Ascending aorta (tissue), 2 donors: Measurements from ENCODE around the gene VPS37B. TPM values are rescaled to one million over a fixed set of nuclear protein-coding genes. Genes with fewer than 3 reads are reported as not detected.

Source experiments
- DNase-seq, 2 donors: peaks; one replicate each; pipeline ENCODE4 v3.0.0-alpha.2; 2019; ENCODE audit warnings: low spot score in 2 of 2
- H3K27ac ChIP-seq, 2 donors: fragments of 200-600 bp; sonication (generic); one replicate each; pipeline ENCODE4 v1.5.1; 2016 to 2017; ENCODE audit warnings: mild to moderate bottlenecking in 1 of 2
- H3K27me3 ChIP-seq: fragments of 200-600 bp; sonication (generic); one replicate; pipeline ENCODE4 v1.5.1; 2017
- H3K36me3 ChIP-seq, 2 donors: fragments of 200-600 bp; sonication (generic); one replicate each; pipeline ENCODE4 v1.5.1; 2016
- H3K4me1 ChIP-seq, 2 donors: fragments of 200-600 bp; sonication (generic); one replicate each; pipeline ENCODE4 v1.5.1; 2016 to 2017; ENCODE audit warnings: mild to moderate bottlenecking in 1 of 2
- H3K4me3 ChIP-seq, 2 donors: fragments of 200-600 bp; sonication (generic); one replicate each; pipeline ENCODE4 v1.5.1; 2016 to 2017; ENCODE audit warnings: mild to moderate bottlenecking in 1 of 2
- H3K9me3 ChIP-seq, 2 donors: fragments of 200-600 bp; sonication (generic); one replicate each; pipeline ENCODE4 v1.5.1; 2016
- intact Hi-C: fragments of 100-400 bp; cut with DNase I; formaldehyde crosslinking; loops from one replicate; pipeline ENCODE4 v1.15.1; 2023
- total RNA-seq: library from RNA; depleted of rRNA; stranded (reverse); fragments of >200 nt; gene quantifications from one replicate; pipeline ENCODE4 v1.1.0, GENCODE V29; 2016
- TF ChIP-seq, protein P1 (sequence below), 3 experiments: fragments of 200-600 bp in 2 of 3; fragments of 450-650 bp in 1 of 3; sonication (generic) in 2 of 3; IDR thresholded peaks; one replicate each; pipeline ENCODE4 v1.5.1; 2016 to 2019; ENCODE audit warnings: antibody characterized with exemption in 3 of 3, mild to moderate bottlenecking in 1 of 3, moderate library complexity in 1 of 3

VPS37B gene
- total RNA-seq, 1 donor from 2014 or later = 31.8 TPM

DNA sequence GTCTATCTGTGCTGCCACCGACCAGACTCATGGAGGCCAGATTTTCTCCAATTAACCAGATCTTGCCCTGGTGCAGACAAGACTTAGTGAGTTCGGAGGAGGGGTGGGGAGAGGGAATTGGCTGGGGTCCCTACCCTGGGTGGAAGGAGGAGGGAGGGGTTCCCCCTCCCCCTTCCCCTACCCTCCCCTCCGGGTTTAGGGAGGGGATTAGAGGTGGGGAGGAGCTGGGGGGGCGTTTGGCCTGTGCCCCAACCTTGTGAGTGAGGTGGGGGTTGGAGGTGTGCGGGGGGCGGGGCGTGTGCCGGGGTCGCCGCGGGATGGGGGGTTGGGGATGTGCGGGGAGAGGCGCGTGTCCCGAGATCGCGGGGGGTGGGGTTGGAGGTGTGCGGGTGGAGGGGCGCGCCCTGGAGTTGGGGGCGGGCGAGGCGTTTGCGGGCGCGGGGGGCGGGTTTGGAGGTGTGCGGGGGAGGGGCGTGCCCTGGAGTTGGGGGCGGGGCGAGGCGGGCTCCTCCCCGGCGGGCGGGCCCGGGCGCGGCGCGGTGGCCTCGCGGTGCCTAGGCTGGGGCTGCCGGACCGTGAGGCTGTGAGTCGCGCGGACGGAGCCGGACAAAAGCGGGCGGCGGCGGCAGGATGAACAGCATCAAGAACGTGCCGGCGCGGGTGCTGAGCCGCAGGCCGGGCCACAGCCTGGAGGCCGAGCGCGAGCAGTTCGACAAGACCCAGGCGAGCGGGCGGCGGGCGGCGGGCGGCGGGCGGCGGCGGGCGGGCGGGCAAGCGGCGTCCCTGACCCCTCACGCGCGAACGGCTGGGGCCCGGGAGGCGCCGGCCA lies 60.8 kb downstream of the VPS37B start, which contains the start of gene HIP1R:
HIP1R (plus strand) TSS at position 537 of the 829 bp plus-strand sequence; CDS start at position 631, 94 bp downstream.
- no peak for DNase-seq
- Histone ChIP-seq H3K4me1 (peaks cover 0 to 7% of the 10 kb centered on the region in 2 donors), H3K27ac (peak within 1 kb of the TSS; percentile 60 to 70), H3K27me3 (no peaks in the 10 kb centered on the region), H3K9me3 (no peaks in the 10 kb centered on the region), H3K4me3 (peak within 1 kb of the TSS; percentile 68 to 75), H3K36me3 (no peaks in the 10 kb centered on the region)
- TF ChIP-seq, protein P1, sequence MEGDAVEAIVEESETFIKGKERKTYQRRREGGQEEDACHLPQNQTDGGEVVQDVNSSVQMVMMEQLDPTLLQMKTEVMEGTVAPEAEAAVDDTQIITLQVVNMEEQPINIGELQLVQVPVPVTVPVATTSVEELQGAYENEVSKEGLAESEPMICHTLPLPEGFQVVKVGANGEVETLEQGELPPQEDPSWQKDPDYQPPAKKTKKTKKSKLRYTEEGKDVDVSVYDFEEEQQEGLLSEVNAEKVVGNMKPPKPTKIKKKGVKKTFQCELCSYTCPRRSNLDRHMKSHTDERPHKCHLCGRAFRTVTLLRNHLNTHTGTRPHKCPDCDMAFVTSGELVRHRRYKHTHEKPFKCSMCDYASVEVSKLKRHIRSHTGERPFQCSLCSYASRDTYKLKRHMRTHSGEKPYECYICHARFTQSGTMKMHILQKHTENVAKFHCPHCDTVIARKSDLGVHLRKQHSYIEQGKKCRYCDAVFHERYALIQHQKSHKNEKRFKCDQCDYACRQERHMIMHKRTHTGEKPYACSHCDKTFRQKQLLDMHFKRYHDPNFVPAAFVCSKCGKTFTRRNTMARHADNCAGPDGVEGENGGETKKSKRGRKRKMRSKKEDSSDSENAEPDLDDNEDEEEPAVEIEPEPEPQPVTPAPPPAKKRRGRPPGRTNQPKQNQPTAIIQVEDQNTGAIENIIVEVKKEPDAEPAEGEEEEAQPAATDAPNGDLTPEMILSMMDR (IDR thresholded peaks at IDR 0.05) = no peak
- intact Hi-C loops = loop anchor here (5.0 kb wide), 1 partner anchor 43 kb away; no protein-coding TSS in a partner anchor

DNA sequence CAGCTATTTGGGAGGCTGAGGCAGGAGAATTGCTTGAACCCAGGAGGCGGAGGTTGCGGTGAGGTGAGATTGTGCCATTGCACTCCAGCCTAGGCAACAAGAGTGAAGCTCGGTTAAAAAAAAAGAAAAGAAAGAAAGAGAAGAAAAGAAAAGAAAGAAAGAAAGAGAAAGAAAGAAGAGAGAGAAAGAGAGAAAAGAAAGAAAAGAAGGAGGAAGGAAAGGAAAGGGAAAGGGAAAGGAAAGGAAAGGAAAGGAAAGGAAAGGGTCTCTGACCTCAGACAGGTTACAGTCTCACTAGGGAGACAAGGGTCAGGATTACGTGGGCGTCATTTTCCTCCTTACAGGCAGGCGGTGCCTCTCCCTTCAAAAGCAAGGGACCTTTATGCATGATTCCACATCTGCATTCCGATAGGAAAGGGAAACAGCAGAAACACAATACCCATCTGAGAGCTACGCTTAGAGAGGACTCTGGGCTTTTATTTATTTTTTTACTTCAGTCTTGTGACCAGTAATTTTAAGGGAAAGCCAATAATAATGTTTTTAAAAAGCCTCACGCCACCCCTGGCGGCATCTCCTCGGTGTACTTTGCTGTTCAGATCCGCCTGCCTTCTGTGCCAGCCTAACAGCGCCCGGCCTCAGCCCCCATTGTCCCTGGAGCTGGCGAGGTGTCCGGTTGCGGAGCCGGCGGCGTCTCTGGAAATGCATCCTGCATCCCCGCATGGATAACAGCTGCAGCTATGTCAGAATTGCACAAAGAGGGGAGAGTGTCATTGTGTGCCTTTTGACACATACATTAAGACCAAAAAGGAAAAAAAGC lies 61.6 kb downstream of the VPS37B start:
- Histone ChIP-seq H3K9me3 (no peaks in the 10 kb centered on the region), H3K36me3 (no peaks in the 10 kb centered on the region), H3K4me3 (peak overlapping the region; percentile 68 to 75), H3K27ac (peak overlapping the region; percentile 60 to 70), H3K27me3 (no peaks in the 10 kb centered on the region), H3K4me1 (peaks cover 0 to 7% of the 10 kb centered on the region in 2 donors)
- peak in 1 of 2 donors; percentile 83 for DNase-seq
- intact Hi-C loops = no loop called here
- TF ChIP-seq, protein P1 (IDR thresholded peaks at IDR 0.05) = peak in 2 of 3 experiments; percentile 11 to 19

DNA sequence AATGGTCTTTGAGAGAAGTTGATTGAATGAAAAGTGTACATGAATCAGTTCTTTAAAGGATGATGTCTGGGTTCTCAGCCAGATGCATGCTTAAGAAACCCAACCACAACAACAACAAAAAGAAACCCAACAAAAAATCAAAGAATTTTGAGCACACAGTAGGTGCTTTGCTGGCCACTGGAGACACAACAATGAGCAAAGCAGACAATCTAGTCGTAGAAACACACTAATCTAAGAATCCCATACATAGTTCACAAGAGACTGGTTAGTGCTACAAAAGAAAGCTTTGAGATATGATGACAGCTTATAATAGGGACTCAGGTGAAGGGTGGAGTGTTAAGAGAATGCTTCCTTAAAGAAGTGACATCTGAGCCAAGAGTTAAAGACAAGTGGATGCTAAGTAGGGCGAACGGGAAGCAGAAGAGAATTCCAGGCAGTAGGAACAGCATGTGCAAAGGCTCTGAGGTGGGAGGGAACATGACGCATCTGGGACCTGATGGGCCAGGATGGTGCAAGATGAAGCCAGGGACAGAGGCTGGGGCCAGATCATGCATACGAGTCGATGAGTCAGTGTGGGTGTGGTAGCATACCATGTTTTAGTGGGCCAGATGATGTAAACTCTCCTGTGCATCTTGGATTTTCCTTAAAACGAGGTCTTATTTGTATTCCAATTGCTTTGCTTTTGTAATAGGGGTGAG lies 65.3 kb downstream of the VPS37B start:
- no peak overlapping the region for H3K4me3 ChIP-seq
- H3K4me1 ChIP-seq = no peaks in the 10 kb centered on the region
- H3K27me3 ChIP-seq = no peaks in the 10 kb centered on the region
- no peaks in the 10 kb centered on the region for H3K36me3 ChIP-seq
- TF ChIP-seq, protein P1 (IDR thresholded peaks at IDR 0.05) = no peak
- DNase-seq = no peak
- intact Hi-C loops = no loop called here
- H3K27ac ChIP-seq = no peak overlapping the region
- H3K9me3 ChIP-seq = no peaks in the 10 kb centered on the region

DNA sequence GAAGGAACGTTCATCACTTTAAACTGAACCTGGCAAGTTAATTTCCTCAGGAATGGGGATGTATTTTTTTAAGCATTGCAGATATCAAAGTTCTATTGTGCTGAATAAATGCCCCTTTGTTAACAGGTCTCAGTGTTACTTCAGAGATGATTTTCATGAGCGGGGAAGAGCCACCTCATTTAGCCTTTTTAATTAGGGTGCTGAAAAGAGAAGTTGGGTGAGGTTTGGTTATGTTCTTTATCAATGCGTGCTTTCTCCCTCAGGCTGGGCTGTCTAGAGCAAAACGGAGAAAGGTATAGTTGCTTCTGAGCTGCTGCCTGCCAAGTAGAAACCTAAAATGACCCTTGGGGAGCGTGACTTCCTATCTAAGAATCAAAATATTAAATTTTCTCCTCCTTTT lies 68.7 kb downstream of the VPS37B start:
- Histone ChIP-seq H3K27me3 (no peaks in the 10 kb centered on the region), H3K4me1 (no peaks in the 10 kb centered on the region), H3K4me3 (no peak overlapping the region), H3K27ac (no peak overlapping the region), H3K9me3 (no peaks in the 10 kb centered on the region), H3K36me3 (no peaks in the 10 kb centered on the region)
- intact Hi-C loops = no loop called here
- TF ChIP-seq, protein P1 (IDR thresholded peaks at IDR 0.05) = no peak
- DNase-seq = no peak
